Uterus (tissue), 2 donors: ENCODE data around the gene KNG1.

Experiments used
- POLR2A ChIP-seq, 2 donors: fragments of 450-650 bp; IDR thresholded peaks; one replicate each; pipeline ENCODE4 v1.6.1; 2016; ENCODE audit warnings: antibody characterized with exemption in 2 of 2, mild to moderate bottlenecking in 1 of 2, moderate library complexity in 1 of 2
- TF ChIP-seq, protein P1 (sequence below), 4 experiments: fragments of 200-600 bp in 2 of 4; fragments of 450-650 bp in 2 of 4; sonication (generic) in 2 of 4; IDR thresholded peaks; one replicate each; pipeline ENCODE4 v1.5.1; 2016 to 2019; ENCODE audit warnings: antibody characterized with exemption in 4 of 4, mild to moderate bottlenecking in 2 of 4, moderate library complexity in 1 of 4

DNA sequence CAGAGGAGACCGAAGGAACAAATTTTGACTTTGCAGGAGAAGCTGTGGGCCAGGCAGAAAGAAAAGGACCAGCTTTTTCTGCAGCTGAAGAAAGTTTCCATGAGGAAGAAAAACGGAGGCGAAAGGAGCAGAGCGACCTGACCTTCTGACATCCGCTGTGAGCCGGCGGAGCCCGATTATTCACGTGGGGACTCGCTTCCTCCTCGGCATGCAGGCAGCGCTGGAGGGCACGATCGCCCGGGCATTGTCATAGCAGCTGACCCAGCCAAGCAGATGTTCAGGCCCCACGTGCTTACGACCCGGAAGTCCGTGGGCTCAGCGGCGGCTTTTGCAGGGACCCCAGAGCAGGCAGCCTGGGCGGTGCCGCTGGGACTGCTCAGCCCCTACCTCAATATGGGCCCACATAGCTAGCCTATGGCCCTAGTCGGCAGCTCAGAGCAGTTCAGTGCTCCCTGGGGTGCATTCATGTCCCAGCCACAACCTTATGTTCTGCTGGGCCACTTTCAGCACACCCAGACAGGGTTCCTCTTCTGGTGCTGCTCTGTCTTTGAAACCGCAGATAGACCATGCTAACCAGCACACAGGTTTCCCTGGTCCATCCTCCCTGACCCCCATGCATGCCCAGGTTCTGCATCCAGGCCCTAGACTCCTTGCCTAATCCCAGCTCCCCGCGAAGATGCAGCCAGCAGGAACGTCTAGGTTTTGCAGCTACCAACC is 55.7 kb downstream of the KNG1 start:
- TF ChIP-seq POLR2A (IDR thresholded peaks at IDR 0.05), result no peak
- TF ChIP-seq, protein P1, sequence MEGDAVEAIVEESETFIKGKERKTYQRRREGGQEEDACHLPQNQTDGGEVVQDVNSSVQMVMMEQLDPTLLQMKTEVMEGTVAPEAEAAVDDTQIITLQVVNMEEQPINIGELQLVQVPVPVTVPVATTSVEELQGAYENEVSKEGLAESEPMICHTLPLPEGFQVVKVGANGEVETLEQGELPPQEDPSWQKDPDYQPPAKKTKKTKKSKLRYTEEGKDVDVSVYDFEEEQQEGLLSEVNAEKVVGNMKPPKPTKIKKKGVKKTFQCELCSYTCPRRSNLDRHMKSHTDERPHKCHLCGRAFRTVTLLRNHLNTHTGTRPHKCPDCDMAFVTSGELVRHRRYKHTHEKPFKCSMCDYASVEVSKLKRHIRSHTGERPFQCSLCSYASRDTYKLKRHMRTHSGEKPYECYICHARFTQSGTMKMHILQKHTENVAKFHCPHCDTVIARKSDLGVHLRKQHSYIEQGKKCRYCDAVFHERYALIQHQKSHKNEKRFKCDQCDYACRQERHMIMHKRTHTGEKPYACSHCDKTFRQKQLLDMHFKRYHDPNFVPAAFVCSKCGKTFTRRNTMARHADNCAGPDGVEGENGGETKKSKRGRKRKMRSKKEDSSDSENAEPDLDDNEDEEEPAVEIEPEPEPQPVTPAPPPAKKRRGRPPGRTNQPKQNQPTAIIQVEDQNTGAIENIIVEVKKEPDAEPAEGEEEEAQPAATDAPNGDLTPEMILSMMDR (IDR thresholded peaks at IDR 0.05), result no peak
